HG02973 (cell line): Measurements from ENCODE around the gene TPPP.
"Not testable (repeated sequence)": the region's sequence is repeated elsewhere in the genome, so short reads cannot be mapped to it uniquely, and the experiment has no call there.

ENCODE experiments used
- ATAC-seq: cut with Tn5 transposase; IDR thresholded peaks from one replicate; pipeline ENCODE4 v1.9.1; 2021; ENCODE audit warnings: moderate library complexity; ENCODE audit not compliant: unreplicated experiment

Gene TPPP

GRCh38 chr5:695475-695874 lies 2.3 kb upstream of the TPPP start:
- ATAC-seq = not testable (repeated sequence)

GRCh38 chr5:694042-694431 lies 885 bp upstream of the TPPP start:
- ATAC-seq = not testable (repeated sequence)

DNA sequence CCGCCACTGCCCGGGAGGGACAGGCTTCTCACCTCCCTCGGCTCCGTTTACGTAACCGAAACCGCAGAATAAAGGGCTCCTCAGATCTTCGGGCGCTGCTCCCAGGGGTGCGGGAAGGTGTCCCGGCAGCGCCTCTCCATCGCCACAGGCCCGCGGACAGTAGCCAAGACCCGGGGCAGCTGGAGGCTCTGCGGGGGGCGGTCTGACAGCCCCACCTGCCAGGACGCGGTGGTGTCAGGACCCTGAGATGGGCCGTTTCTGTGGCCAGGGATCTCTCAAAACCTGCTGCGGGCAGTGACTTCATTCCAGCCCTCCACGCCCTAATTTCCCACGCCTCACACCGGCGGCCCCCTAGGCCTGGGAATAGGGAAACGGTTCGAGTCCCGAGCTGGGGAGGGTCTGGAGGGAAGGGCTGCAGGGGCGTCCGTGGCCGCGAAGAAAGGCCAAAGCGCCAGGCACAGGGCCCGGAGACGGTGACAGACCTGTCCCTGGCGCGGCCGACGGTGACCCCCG lies 567 bp downstream of the TPPP start:
- ATAC-seq = not testable (repeated sequence)

DNA sequence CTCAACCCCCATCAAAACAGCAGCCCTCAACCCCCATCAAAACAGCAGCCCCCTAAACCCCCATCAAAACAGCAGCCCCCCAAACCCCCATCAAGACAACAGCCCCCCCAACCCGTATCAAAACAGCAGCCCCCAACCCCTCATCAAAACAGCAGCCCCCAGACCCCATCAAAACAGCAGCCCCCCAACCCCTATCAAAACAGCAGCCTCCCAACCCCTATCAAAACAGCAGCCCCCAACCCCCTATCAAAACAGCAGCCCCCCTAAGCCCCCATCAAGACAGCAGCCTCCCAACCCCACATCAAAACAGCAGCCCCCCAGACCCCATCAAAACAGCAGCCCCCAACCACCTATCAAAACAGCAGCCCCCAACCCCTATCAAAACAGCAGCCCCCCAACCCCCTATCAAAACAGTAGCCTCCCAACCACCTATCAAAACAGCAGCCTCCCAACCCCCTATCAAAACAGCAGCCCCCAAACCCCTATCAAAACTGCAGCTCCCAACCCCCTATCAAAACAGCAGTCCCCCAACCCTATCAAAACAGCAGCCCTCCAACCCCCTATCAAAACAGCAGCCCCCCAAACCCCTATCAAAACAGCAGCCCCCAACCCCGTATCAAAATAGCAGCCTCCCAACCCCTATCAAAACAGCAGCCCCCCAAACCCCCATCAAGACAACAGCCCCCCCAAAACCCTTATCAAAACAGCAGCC lies 1.2 kb downstream of the TPPP start:
- ATAC-seq = no peak

DNA sequence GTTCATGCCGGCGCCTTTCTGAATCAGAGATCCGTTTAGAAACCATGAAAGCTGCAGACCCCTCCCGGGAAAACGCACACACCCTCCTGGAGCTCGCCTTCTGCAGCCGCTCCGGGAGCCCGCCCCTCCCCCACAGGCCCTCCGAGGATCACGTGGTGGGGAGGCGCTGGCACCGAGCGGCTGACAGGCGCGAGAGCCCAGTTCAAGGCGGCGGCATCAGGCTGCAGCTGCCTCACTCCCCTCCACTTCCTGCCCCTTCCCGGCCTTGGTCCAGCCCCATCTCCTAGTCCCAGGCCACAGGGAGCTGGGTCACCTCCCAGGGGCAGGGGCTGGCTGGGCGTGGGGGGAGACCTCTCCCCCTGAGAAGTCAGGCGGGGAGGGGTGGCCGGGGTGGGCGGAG lies 2.1 kb downstream of the TPPP start:
- not testable (repeated sequence) for ATAC-seq

GRCh38 chr5:690293-690692 lies 2.9 kb downstream of the TPPP start:
- ATAC-seq = not testable (repeated sequence)

DNA sequence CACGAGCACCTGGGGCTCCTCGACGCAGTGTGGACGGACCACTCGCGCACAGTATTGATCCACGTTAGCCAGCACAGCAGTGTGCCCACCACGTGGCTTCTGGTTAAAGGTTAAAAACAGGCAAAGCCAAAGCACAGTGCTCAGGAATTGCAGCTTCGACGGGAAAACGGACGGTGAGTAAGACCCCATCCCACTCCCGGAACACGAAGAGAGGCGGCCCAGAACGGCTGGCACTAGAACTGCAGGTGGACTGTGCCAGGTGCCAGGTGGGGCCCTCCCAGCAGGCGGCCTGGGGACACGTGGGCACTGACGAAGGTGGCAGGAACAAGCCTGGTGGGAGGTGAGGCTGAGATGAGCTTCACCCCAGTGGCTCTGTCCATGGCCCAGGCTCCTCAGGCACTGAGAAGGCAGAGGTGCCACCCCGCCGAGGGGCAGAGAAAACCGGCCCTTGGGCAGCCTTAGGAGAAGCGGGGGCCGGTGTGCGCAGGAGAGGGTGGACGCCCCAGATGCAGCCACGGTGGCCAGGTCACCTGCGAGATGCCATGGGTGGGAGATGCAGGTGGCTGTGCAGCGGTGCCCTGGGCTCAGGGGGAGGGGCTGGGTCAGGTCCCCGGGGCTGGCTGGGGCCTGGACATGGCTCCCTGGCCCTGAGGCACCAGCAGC lies 4.7 kb downstream of the TPPP start:
- ATAC-seq = not testable (repeated sequence)

DNA sequence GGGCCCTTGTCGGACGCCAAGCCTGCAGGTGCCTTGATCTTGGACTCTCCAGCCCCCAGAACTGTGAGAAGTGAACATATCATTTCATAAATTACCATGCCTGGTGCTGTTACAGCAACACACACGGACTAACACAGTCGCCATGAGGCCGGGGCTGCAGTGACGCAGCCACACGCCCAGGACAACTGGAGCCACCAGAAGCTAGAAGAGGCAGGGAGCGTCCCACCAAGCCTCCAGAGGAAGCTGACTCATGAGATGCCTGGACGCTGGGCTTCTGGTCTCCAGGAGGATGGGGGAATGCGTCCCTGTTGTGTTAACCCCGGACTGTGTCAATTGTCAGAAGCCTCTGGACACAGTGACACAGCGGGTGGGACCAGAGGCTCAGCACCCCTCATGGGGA lies 6.2 kb downstream of the TPPP start:
- ATAC-seq = not testable (repeated sequence)

DNA sequence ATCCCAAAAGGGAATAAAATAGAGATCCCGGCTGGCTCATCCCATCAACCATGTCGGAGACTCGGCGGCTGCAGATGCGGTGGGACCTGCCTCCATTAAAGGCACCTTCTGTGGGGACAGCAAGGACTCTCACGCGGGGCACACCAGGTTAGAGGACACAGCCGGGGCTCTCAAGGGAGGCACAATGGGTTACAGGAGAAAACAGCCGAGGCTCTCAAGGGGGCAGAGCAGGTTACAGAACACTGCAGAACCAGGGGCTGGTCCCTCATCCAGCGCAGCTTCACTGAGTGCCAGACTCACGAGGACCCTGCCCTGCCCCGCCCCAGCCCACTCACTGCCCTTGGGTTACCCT lies 7.0 kb downstream of the TPPP start:
- ATAC-seq = not testable (repeated sequence)

DNA sequence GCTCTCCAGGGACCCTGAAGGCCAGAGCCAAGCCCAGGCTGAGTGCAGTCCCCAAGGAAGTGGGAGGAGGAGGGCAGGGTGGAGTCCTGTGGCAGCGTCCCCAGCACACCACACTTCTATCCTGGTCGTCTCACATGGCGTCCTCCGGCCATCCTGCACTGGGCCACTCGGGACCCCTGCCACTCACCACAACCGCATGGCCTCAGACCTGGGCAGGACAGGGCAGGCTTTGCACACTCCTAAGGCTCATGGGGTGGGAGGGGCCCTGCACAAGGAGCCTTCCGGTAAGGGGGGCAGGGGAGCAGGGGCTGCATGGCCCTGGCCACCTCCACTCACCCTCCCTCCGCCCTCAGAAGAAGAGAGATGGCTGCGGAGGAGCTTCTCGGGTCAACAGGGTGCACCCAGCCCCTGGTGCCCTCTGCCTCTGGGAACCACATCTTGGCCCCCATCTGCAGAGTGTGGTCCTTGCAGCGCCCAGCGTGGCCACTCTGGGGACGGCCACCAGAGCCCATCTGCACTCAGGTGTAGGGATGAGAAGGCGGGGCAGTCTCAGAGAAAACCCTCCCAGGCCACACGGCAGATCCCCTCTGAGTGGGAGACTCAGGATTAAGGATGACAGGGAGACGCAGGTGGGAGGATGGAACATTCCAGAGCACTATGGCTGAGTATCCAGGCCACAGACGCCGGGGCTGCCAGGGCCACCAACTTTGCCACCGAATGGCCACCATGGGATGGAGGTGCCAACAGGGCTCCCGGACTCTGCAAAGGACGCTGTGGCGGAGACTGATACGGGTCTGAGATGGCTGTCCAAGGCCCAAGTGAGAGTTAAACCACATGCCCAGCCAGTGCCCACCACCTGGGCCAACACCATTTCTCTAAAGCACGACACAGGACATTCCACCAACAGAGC lies 7.6 kb downstream of the TPPP start:
- ATAC-seq = no peak

GRCh38 chr5:684751-685216 lies 8.4 kb downstream of the TPPP start:
- ATAC-seq = no peak

DNA sequence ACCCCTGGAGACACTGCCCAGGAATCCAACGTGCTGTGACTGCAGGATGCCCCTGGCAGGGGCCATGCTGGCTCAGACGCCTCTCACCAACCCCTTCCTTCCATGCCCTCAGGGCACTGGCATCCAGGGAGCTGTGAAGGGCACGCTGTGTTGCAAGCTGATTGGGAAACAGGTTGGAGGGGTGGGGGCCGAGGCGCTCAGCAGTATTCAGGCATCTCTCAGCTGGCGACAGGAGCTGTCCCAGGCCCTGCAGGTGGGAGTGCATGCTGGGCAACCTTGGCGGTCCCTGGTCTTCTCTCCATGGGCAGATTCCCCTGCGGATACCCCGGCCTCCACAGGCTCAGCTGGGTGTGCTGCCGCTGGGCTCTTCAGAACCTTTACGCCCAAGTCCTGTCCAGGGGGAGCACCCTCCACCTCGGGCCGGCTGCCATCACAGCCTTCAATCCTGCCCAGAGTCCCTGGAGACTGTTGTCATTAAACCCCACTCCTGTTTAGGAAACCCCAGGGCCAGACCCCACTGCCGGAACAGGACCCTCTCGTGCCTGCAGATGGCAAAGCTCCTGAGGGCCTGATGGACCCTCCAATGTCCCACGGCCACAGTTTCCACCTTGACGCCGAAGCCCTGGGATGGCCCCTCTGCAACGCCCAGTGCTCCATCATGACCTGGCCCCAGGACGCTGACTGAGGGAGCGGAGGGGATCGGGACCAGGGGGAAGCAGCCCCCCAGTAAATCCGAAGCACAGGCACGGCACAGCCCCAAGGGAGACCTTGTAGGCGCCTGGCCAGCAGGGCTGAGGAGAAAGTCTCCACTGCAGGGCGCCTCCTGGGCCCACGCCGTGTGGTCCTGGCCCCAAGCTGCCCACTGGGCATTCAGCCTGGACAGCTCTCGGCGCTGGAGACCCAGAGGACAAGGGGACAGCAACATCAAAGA lies 9.3 kb downstream of the TPPP start:
- no peak for ATAC-seq

GRCh38 chr5:682651-683358 lies 10.3 kb downstream of the TPPP start:
- ATAC-seq = not testable (repeated sequence)

DNA sequence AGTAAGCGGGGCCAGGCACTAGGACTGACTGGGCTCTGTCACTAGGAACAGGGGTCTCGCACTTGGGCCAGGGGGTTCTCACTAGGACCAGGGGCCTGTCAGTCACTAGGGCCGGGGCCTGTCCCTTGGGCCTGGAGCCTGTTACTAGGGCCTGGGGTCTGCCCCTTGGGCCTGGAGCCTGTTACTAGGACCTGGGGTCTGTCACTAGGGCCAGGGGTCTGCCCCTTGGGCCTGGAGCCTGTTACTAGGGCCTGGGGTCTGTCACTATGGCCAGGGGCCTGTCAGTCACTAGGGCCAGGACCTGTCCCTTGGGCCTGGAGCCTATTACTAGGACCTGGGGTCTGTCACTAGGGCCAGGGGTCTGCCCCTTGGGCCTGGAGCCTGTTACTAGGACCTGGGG lies 10.9 kb downstream of the TPPP start:
- ATAC-seq = not testable (repeated sequence)

DNA sequence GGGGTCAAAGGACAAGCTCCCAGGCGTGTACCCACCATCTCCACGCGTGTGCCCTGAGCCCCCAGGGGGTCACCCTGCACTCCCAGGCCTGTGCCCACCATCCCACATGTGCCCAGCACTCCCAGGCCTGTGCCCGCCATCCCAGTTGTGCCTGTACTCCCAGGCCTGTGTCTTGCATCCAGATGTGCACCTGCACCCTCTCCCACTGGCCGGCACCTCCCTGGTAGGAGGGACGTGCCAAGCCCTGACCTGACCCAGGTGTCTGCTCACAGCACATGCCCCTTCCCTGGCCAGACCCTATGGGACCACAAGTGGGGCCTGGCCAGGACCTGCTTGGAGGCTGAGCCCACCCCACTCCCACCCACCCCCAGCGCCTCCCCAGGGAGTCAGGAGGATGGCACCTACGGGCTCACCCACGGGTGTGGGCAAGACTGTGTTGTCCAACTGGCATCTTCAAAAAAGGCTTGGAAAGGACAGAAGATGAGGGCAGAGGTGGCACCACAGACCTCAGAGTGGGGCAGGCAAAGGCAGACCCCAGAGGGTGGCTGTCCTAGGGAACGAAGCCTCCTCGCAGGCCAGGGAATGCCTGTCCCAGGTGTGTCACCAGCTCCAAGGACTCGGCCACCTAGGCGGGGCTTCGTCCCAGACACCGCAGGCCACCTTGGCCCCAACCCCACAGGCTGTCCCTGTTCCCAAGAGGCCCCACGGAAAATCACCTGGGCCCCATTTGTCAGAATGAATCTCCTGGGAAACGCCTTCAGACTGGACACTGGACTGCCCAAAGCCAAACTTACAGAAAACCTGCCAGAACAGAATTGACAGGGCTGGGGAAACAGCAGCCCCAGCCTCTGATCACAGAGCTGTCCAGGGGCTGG lies 11.6 kb downstream of the TPPP start:
- ATAC-seq = not testable (repeated sequence)

DNA sequence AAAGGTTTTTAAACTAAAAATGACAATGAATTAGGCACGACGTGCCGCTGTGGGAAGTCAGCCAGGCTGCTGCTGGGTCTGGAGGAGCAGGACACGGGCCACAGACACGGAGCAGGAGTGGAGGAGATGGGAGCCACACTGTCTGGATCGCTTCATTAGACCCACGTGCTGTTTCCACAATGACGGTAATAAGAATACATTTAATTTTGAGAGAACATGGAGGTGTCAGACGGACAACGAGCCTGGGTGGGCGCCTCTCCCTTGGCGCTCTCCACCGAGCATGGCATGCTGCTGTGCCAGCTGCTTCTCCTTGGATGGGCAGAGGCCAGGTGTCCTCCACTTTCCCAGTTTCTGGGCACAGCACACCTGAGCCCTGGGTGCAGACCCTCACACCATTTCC lies 12.3 kb downstream of the TPPP start:
- ATAC-seq = not testable (repeated sequence)

DNA sequence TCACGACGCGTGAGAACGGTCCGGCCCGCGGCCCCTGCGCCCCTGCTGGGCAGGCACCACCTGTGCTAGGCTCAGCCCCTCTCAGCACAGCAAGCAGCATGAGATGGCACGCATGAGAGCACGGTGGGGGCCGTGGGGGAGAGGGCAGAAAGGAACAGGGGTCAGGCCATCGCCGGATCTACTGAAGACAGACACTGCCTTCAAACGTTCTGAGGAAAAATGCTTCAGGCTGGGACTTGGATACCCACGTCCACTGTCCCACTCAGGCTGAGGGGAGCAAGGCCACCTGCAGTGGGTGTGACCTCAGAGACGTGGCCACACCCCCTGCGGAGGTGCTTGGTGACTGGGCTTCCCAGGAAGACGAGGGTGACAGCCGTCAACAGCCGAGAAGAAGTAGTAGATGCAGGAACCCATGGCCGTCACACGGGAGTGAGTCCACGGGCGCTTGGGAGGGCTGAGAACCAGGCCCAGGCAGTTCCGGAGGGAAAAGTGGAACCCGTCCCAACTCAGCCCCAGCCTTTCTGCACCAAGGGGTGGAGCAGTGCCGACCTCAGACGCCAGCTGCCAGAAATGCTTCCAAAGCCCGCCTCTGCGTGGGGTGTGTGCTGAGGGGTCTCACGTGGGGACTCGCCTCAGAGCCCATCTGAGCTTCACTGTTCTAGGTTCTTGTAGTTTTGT lies 12.9 kb downstream of the TPPP start:
- not testable (repeated sequence) for ATAC-seq
